Caco-2 (cell line): Measurements from ENCODE around the gene SMC4. TPM values are rescaled to one million over a fixed set of nuclear protein-coding genes. Genes with fewer than 3 reads are reported as not detected.

Experiments
- BruUV-seq: library from RNA; stranded (reverse); fragments of 400-500 nt; replicated peaks from 2 replicates; lab custom pipeline; 2021; lab: Mats Ljungman, UMichigan
- CTCF ChIA-PET: fragments of 300-600 bp; sonication (Branson Sonifier 250); formaldehyde crosslinking; loops from one replicate; lab custom pipeline; 2022; ENCODE audit warnings: antibody characterized with exemption; lab: Charles Lee
- POLR2A ChIA-PET: fragments of 300-600 bp; sonication (Branson Sonifier 250); formaldehyde crosslinking; loops from one replicate; lab custom pipeline; 2022; ENCODE audit warnings: antibody characterized with exemption; lab: Charles Lee
- DNase-seq, 2 experiments: peaks; one replicate each; pipeline versions ENCODE4 v3.0.0 to v3.0.0-alpha.2; 2020 to 2022
- H3K27me3 ChIP-seq: replicated peaks from 2 replicates; pipeline ENCODE4 v1.6.0; 2011; ENCODE audit warnings: low read length; ENCODE audit not compliant: control insufficient read depth, insufficient read depth
- H3K36me3 ChIP-seq: 2 replicates; pipeline ENCODE4 v1.5.1; 2011; ENCODE audit warnings: low read length; ENCODE audit not compliant: control insufficient read depth, insufficient read depth
- H3K4me1 ChIP-seq: fragments of 250-450 bp; sonication (Bioruptor Pico); 2 replicates; pipeline ENCODE4 v1.5.1; 2020; ENCODE audit warnings: mild to moderate bottlenecking
- H3K4me3 ChIP-seq: 2 replicates; pipeline ENCODE4 v1.5.1; 2011; ENCODE audit warnings: low read depth, mild to moderate bottlenecking, control low read depth, low read length
- H3K9me3 ChIP-seq: fragments of 250-450 bp; sonication (Bioruptor Pico); 2 replicates; pipeline ENCODE4 v1.5.1; 2020; ENCODE audit warnings: mild to moderate bottlenecking, moderate library complexity
- H3K27ac Mint-ChIP-seq: one replicate; pipeline ENCODE4 v1.8.0; 2022; ENCODE audit warnings: mixed read lengths; ENCODE audit not compliant: unreplicated experiment
- H3K27me3 Mint-ChIP-seq: one replicate; pipeline ENCODE4 v1.8.0; 2022; ENCODE audit warnings: mixed read lengths; ENCODE audit not compliant: insufficient read depth, unreplicated experiment
- H3K36me3 Mint-ChIP-seq: one replicate; pipeline ENCODE4 v1.8.0; 2022; ENCODE audit warnings: mild to moderate bottlenecking, mixed read lengths; ENCODE audit not compliant: insufficient read depth, unreplicated experiment
- H3K4me1 Mint-ChIP-seq: one replicate; pipeline ENCODE4 v1.8.0; 2022; ENCODE audit warnings: low read depth, mixed read lengths; ENCODE audit not compliant: unreplicated experiment
- H3K4me3 Mint-ChIP-seq: one replicate; pipeline ENCODE4 v1.8.0; 2022; ENCODE audit warnings: mild to moderate bottlenecking, moderate library complexity, mixed read lengths; ENCODE audit not compliant: unreplicated experiment
- H3K9me3 Mint-ChIP-seq: one replicate; pipeline ENCODE4 v1.8.0; 2022; ENCODE audit warnings: mixed read lengths; ENCODE audit not compliant: unreplicated experiment
- CTCF ChIP-seq, 2 experiments: fragments of 200-600 bp in 1 of 2; IDR thresholded peaks; 1 replicate in 1 of 2; 2 replicates in 1 of 2; pipeline versions ENCODE4 v1.5.1 to v1.8.0; 2011 to 2022; ENCODE audit warnings: antibody characterized with exemption in 1 of 2, control low read depth in 1 of 2, inconsistent platforms in 1 of 2, low read depth in 1 of 2, low read length in 1 of 2, mild to moderate bottlenecking in 1 of 2, moderate library complexity in 1 of 2; ENCODE audit not compliant: insufficient read depth in 1 of 2, severe bottlenecking in 1 of 2, unreplicated experiment in 1 of 2
- intact Hi-C: fragments of 100-400 bp; cut with micrococcal nuclease; formaldehyde crosslinking; loops from one replicate; pipeline ENCODE4 v1.10.0; 2022; ENCODE audit not compliant: unreplicated experiment
- total RNA-seq: library from RNA; stranded (reverse); gene quantifications from 2 replicates; pipeline ENCODE4 v1.2.3, GENCODE V29; 2022

The SMC4 gene
- total RNA-seq, 1 experiment from 2014 or later, result 133 TPM

GRCh38 chr3:160445854-160446253 is 46.4 kb downstream of the SMC4 start:
- Mint-ChIP-seq H3K9me3 (no peaks in the 10 kb centered on the region), H3K4me1 (no peaks in the 10 kb centered on the region), H3K36me3 (peaks cover 9% of the 10 kb centered on the region), H3K4me3 (no peak overlapping the region), H3K27me3 (no peaks in the 10 kb centered on the region), H3K27ac (no peak overlapping the region)
- CTCF ChIA-PET, result interaction anchor here (0.6 kb wide), 1 partner anchor 516 kb away, joined by 4 read pairs; no protein-coding TSS in a partner anchor
- DNase-seq, result no peak
- H3K27me3 ChIP-seq, result no peaks in the 10 kb centered on the region
- 0 out of 2 replicates have a peak, but pooled peaks cover 5% of the 10 kb centered on the region for H3K4me1 ChIP-seq
- no peak for TF ChIP-seq CTCF (IDR thresholded peaks at IDR 0.05; ENCODE audit: insufficient read depth in 1 of 2, low read depth in 1 of 2, low read length in 1 of 2, severe bottlenecking in 1 of 2, unreplicated experiment in 1 of 2)
- intact Hi-C loops, result no loop called here
- no TSS peak for BruUV-seq
- H3K9me3 ChIP-seq, result no peaks in the 10 kb centered on the region
- POLR2A ChIA-PET, result no interaction called here
- H3K36me3 ChIP-seq, result no peaks in the 10 kb centered on the region; the same call in 1 of the 2 replicates
- no peak overlapping the region for H3K4me3 ChIP-seq

DNA sequence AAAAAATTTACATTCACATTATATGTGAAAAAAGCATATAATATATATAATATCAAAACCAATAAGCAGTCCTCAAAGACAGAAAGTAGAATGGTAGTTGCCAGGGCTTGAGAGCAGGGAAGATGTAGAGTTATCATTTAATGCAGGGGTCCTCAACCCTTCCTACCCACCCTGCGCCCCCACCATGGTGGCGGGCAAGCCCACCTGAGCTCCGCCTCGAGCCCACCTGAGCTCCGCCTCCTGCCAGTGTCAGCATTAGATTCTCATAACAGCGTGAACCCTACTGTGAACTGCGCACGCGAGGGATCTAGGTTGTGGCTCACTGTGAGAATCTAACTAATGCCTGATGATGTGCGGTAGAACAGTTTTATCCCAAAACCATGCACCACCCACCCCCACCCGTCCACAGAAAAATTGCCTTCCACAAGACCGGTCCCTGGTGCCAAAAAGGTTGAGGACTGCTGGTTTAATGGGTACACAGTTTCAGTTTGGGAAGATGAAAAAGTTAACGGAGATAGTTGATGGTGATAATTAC is 47.1 kb downstream of the SMC4 start:
- intact Hi-C loops, result no loop called here
- Mint-ChIP-seq H3K9me3 (no peaks in the 10 kb centered on the region), H3K4me3 (no peak overlapping the region), H3K36me3 (peaks cover 9% of the 10 kb centered on the region), H3K4me1 (no peaks in the 10 kb centered on the region), H3K27me3 (no peaks in the 10 kb centered on the region), H3K27ac (no peak overlapping the region)
- ChIA-PET POLR2A (no interaction called here), CTCF (no interaction called here)
- H3K9me3 ChIP-seq, result no peaks in the 10 kb centered on the region
- no peak overlapping the region for H3K4me3 ChIP-seq
- no TSS peak for BruUV-seq
- no peak for TF ChIP-seq CTCF (IDR thresholded peaks at IDR 0.05; ENCODE audit: insufficient read depth in 1 of 2, low read depth in 1 of 2, low read length in 1 of 2, severe bottlenecking in 1 of 2, unreplicated experiment in 1 of 2)
- H3K27me3 ChIP-seq, result no peaks in the 10 kb centered on the region
- no peak for DNase-seq
- H3K36me3 ChIP-seq, result no peaks in the 10 kb centered on the region; the same call in 1 of the 2 replicates
- H3K4me1 ChIP-seq, result 0 out of 2 replicates have a peak, but pooled peaks cover 5% of the 10 kb centered on the region

DNA sequence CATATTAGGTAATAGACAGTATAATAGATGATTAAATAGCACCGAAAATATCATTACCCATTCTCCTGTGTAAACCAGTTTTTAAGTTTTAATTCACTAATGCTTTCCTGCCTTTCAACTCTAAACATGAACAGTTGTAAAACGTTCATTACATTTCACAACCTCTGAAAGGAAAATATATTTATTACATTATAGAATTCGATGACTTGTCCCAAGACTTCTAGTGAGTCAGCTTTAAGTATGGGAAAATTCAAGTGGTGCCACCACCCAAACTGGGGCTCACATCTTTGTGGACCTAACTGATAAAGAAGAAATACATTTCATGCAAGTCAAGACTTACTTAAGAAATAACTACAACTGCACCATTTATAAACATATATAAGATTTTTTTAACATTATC is 48.1 kb downstream of the SMC4 start:
- Histone ChIP-seq H3K9me3 (no peaks in the 10 kb centered on the region), H3K36me3 (no peaks in the 10 kb centered on the region; the same call in 1 of the 2 replicates), H3K4me3 (no peak overlapping the region), H3K27me3 (no peaks in the 10 kb centered on the region), H3K4me1 (0 out of 2 replicates have a peak, but pooled peaks cover 5% of the 10 kb centered on the region)
- Mint-ChIP-seq H3K36me3 (peaks cover 9% of the 10 kb centered on the region), H3K4me3 (no peak overlapping the region), H3K4me1 (no peaks in the 10 kb centered on the region), H3K27ac (no peak overlapping the region), H3K27me3 (no peaks in the 10 kb centered on the region), H3K9me3 (no peaks in the 10 kb centered on the region)
- no peak for TF ChIP-seq CTCF (IDR thresholded peaks at IDR 0.05; ENCODE audit: insufficient read depth in 1 of 2, low read depth in 1 of 2, low read length in 1 of 2, severe bottlenecking in 1 of 2, unreplicated experiment in 1 of 2)
- BruUV-seq, result no TSS peak
- ChIA-PET POLR2A (no interaction called here), CTCF (no interaction called here)
- no peak for DNase-seq
- intact Hi-C loops, result no loop called here
